GM23338 (cell line): ENCODE results near the gene PRKACA. TPM values are rescaled to one million over a fixed set of nuclear protein-coding genes. Genes with fewer than 3 reads are reported as not detected.

Experiments used
- ATAC-seq: fragments of 200-7000 bp; cut with Tn5 transposase; 3 replicates; pipeline ENCODE4 v1.9.1; 2020
- DNase-seq: peaks from one replicate; pipeline ENCODE4 v3.0.0-alpha.2; 2015; ENCODE audit warnings: low spot score
- H2AFZ ChIP-seq: fragments of 200-600 bp; sonication (generic); 2 replicates; pipeline ENCODE4 v1.8.0; 2016; ENCODE audit warnings: antibody characterized with exemption, mild to moderate bottlenecking, moderate library complexity
- H3F3A ChIP-seq: fragments of 200-600 bp; sonication (generic); replicated peaks from 2 replicates; pipeline ENCODE4 v1.8.0; 2017; ENCODE audit warnings: antibody characterized with exemption, mixed run types, low read depth
- H3K27ac ChIP-seq: fragments of 200-600 bp; sonication (generic); 2 replicates; pipeline ENCODE4 v1.6.1; 2016; ENCODE audit warnings: low read depth
- H3K27me3 ChIP-seq: fragments of 200-600 bp; sonication (generic); 2 replicates; pipeline ENCODE4 v1.8.0; 2016; ENCODE audit warnings: mild to moderate bottlenecking, mixed run types, moderate library complexity; ENCODE audit not compliant: insufficient read depth
- H3K36me3 ChIP-seq: fragments of 200-600 bp; sonication (generic); 2 replicates; pipeline ENCODE4 v1.8.0; 2016; ENCODE audit warnings: mild to moderate bottlenecking; ENCODE audit not compliant: insufficient read depth
- H3K4me1 ChIP-seq: fragments of 200-600 bp; sonication (generic); 2 replicates; pipeline ENCODE4 v1.8.0; 2016; ENCODE audit warnings: mild to moderate bottlenecking, moderate library complexity; ENCODE audit not compliant: insufficient read depth
- H3K4me2 ChIP-seq: fragments of 200-600 bp; sonication (generic); 2 replicates; pipeline ENCODE4 v1.7.1; 2017; ENCODE audit warnings: mixed run types
- H3K4me3 ChIP-seq: fragments of 200-600 bp; sonication (generic); 2 replicates; pipeline ENCODE4 v1.6.1; 2016; ENCODE audit warnings: mixed run types
- H3K79me2 ChIP-seq: fragments of 200-600 bp; sonication (generic); replicated peaks from 2 replicates; pipeline ENCODE4 v1.8.0; 2017; ENCODE audit warnings: mild to moderate bottlenecking; ENCODE audit not compliant: insufficient read depth
- H3K9me2 ChIP-seq: fragments of 200-600 bp; sonication (generic); 2 replicates; pipeline ENCODE4 v1.8.0; 2017; ENCODE audit not compliant: insufficient read depth
- H4K20me1 ChIP-seq: fragments of 200-600 bp; sonication (generic); replicated peaks from 2 replicates; pipeline ENCODE4 v1.8.0; 2017; ENCODE audit warnings: mild to moderate bottlenecking; ENCODE audit not compliant: insufficient read depth
- H3K27ac Mint-ChIP-seq: 2 replicates; pipeline ENCODE4 v1.8.0; 2020; ENCODE audit warnings: inconsistent platforms, mild to moderate bottlenecking, moderate library complexity, mixed read lengths
- H3K27me3 Mint-ChIP-seq: 3 replicates; pipeline ENCODE4 v1.8.0; 2022; ENCODE audit warnings: low read depth, mild to moderate bottlenecking, moderate library complexity, mixed read lengths, inconsistent platforms; ENCODE audit not compliant: insufficient read depth, poor library complexity
- H3K36me3 Mint-ChIP-seq: 3 replicates; pipeline ENCODE4 v1.8.0; 2021; ENCODE audit warnings: low read depth, mild to moderate bottlenecking, inconsistent platforms, moderate library complexity, mixed read lengths
- H3K4me1 Mint-ChIP-seq: 3 replicates; pipeline ENCODE4 v1.8.0; 2020; ENCODE audit warnings: mild to moderate bottlenecking, inconsistent platforms, mixed read lengths
- H3K4me3 Mint-ChIP-seq: 3 replicates; pipeline ENCODE4 v1.8.0; 2021; ENCODE audit warnings: moderate library complexity, mild to moderate bottlenecking, inconsistent platforms, mixed read lengths
- H3K9me3 Mint-ChIP-seq: 3 replicates; pipeline ENCODE4 v1.8.0; 2020; ENCODE audit warnings: moderate library complexity, mild to moderate bottlenecking, inconsistent platforms, mixed read lengths
- CREB1 ChIP-seq: fragments of 250-450 bp; sonication (Bioruptor Pico); IDR thresholded peaks from 2 replicates; pipeline ENCODE4 v1.5.0; 2020; ENCODE audit warnings: low read depth, mild to moderate bottlenecking, moderate library complexity
- CTCF ChIP-seq, 2 experiments: fragments of 200-600 bp in 1 of 2; sonication (generic) in 1 of 2; conservative IDR thresholded peaks; 2 replicates each; pipeline versions ENCODE4 v1.5.1 to v1.6.1; 2016 to 2017; ENCODE audit warnings: antibody characterized with exemption in 2 of 2, low read depth in 2 of 2, mild to moderate bottlenecking in 2 of 2, moderate library complexity in 1 of 2
- ETS1 ChIP-seq: IDR thresholded peaks from 2 replicates; pipeline ENCODE4 v1.6.1; 2016; ENCODE audit warnings: antibody characterized with exemption
- EZH2phosphoT487 ChIP-seq: fragments of 200-600 bp; sonication (generic); IDR thresholded peaks from one replicate; pipeline ENCODE4 v1.8.1; 2018; ENCODE audit warnings: antibody characterized with exemption; ENCODE audit not compliant: unreplicated experiment
- JUNB ChIP-seq: IDR thresholded peaks from one replicate; pipeline ENCODE4 v1.6.1; 2016; ENCODE audit warnings: antibody characterized with exemption; ENCODE audit not compliant: unreplicated experiment
- POLR2AphosphoS5 ChIP-seq: IDR thresholded peaks from 2 replicates; pipeline ENCODE4 v1.6.1; 2016; ENCODE audit warnings: antibody characterized with exemption, low read depth
- REST ChIP-seq: IDR thresholded peaks from one replicate; pipeline ENCODE4 v1.6.1; 2018; ENCODE audit warnings: antibody characterized with exemption; ENCODE audit not compliant: unreplicated experiment
- STAT1 ChIP-seq: IDR thresholded peaks from one replicate; pipeline ENCODE4 v1.6.1; 2016; ENCODE audit warnings: antibody characterized with exemption; ENCODE audit not compliant: unreplicated experiment
- ZNF114 ChIP-seq: fragments of 250-450 bp; sonication (Bioruptor Pico); IDR thresholded peaks from 2 replicates; pipeline ENCODE4 v1.5.0; 2020; ENCODE audit warnings: mild to moderate bottlenecking, moderate library complexity
- ZNF331 ChIP-seq: fragments of 250-450 bp; sonication (Bioruptor Pico); IDR thresholded peaks from 2 replicates; pipeline ENCODE4 v1.5.0; 2020; ENCODE audit warnings: low read depth, mild to moderate bottlenecking, moderate library complexity
- ZNF462 ChIP-seq: fragments of 250-450 bp; sonication (Bioruptor Pico); IDR thresholded peaks from 2 replicates; pipeline ENCODE4 v1.5.0; 2020; ENCODE audit warnings: mild to moderate bottlenecking, moderate library complexity
- polyA plus RNA-seq: library from polyadenylated mRNA; unstranded; fragments of >200 nt; fragmentation: Nextera tagmentation; extraction: Ambion mirVana; gene quantifications from 2 replicates; pipeline ENCODE4 v1.2.1, GENCODE V29; 2016
- total RNA-seq: library from RNA; depleted of rRNA; stranded (reverse); fragments of >200 nt; shearing (Covaris generic); gene quantifications from 2 replicates; pipeline ENCODE4 v1.2.3, GENCODE V29; 2014

Gene PRKACA
- total and polyA plus RNA-seq, 2 experiments from 2014 or later: 13.0 to 31.3 TPM

GRCh38 chr19:14112809-14113385, 4.7 kb downstream of the PRKACA start (continued):
- no peak for TF ChIP-seq CTCF (conservative IDR thresholded peaks at IDR 0.05; ENCODE audit: low read depth in 2 of 2)
- no peak for TF ChIP-seq ZNF114
- no peak for TF ChIP-seq STAT1

GRCh38 chr19:14112051-14112808, 5.3 kb downstream of the PRKACA start:
- H3K27ac Mint-ChIP-seq: 0 out of 2 replicates have a peak overlapping the region, but pooled peaks have one; percentile 27
- Histone ChIP-seq H3K79me2 (peaks cover 17% of the 10 kb centered on the region), H3K4me2 (peak overlapping the region; percentile 68), H3K27me3 (no peaks in the 10 kb centered on the region), H3F3A (peaks cover 15% of the 10 kb centered on the region), H3K4me1 (peaks cover 42% of the 10 kb centered on the region), H3K27ac (0 out of 2 replicates have a peak overlapping the region, but pooled peaks have one; percentile 63), H2AFZ (no peak overlapping the region), H3K36me3 (no peaks in the 10 kb centered on the region), H3K4me3 (0 out of 2 replicates have a peak overlapping the region, but pooled peaks have one; percentile 30), H3K9me2 (no peaks in the 10 kb centered on the region), H4K20me1 (peaks cover 11% of the 10 kb centered on the region)
- ATAC-seq: no peak
- no peak overlapping the region; the same call in 2 of the 3 replicates for H3K4me3 Mint-ChIP-seq
- H3K27me3 Mint-ChIP-seq: peaks cover 4% of the 10 kb centered on the region
- DNase-seq: peak; percentile 34
- H3K36me3 Mint-ChIP-seq: no peaks in the 10 kb centered on the region
- H3K9me3 Mint-ChIP-seq: no peaks in the 10 kb centered on the region; the same call in 2 of the 3 replicates
- peaks cover 36% of the 10 kb centered on the region for H3K4me1 Mint-ChIP-seq
- TF ChIP-seq ZNF114: no peak
- no peak for TF ChIP-seq CREB1
- TF ChIP-seq REST: no peak
- TF ChIP-seq ETS1: no peak
- no peak for TF ChIP-seq ZNF462 (CRISPR knock-in tag)
- no peak for TF ChIP-seq ZNF331 (CRISPR knock-in tag)
- no peak for TF ChIP-seq POLR2AphosphoS5
- no peak for TF ChIP-seq JUNB
- no peak for TF ChIP-seq STAT1
- no peak for TF ChIP-seq EZH2phosphoT487
